CD14-positive monocyte (primary cell): ENCODE results near the gene IL19. TPM values are rescaled to one million over a fixed set of nuclear protein-coding genes. Genes with fewer than 3 reads are reported as not detected.

Source experiments
- DNase-seq, 3 donors: peaks; one replicate each; pipeline ENCODE4 v3.0.0-alpha.2; 2011 to 2022
- H2AFZ ChIP-seq: 2 replicates; pipeline ENCODE4 v1.6.0; 2012; ENCODE audit warnings: mild to moderate bottlenecking, low read depth, low read length, inconsistent platforms; ENCODE audit not compliant: insufficient read depth, poor library complexity, severe bottlenecking
- H3K27ac ChIP-seq, 2 donors: 1 replicate in 1 of 2; 2 replicates in 1 of 2; pipeline ENCODE4 v1.5.1; 2012 to 2013; ENCODE audit warnings: low read length in 2 of 2, control low read depth in 1 of 2, inconsistent platforms in 1 of 2, low read depth in 1 of 2, mild to moderate bottlenecking in 1 of 2
- H3K27me3 ChIP-seq, 2 donors: one replicate each; pipeline versions ENCODE4 v1.6.0 to v1.6.1; 2011 to 2013; ENCODE audit warnings: low read length in 2 of 2; ENCODE audit not compliant: control insufficient read depth in 2 of 2, insufficient read depth in 2 of 2
- H3K36me3 ChIP-seq, 2 donors: replicated peaks in 1 of 2; 1 replicate in 1 of 2; 2 replicates in 1 of 2; pipeline versions ENCODE4 v1.5.1 to v1.6.1; 2012 to 2013; ENCODE audit warnings: low read length in 2 of 2, control low read depth in 1 of 2, inconsistent platforms in 1 of 2, mild to moderate bottlenecking in 1 of 2; ENCODE audit not compliant: insufficient read depth in 2 of 2, control insufficient read depth in 1 of 2
- H3K4me1 ChIP-seq, 2 donors: 1 replicate in 1 of 2; 2 replicates in 1 of 2; pipeline versions ENCODE4 v1.5.1 to v1.6.1; 2012 to 2013; ENCODE audit warnings: low read length in 2 of 2, control low read depth in 1 of 2, inconsistent platforms in 1 of 2, mild to moderate bottlenecking in 1 of 2, moderate library complexity in 1 of 2; ENCODE audit not compliant: insufficient read depth in 2 of 2, control insufficient read depth in 1 of 2
- H3K4me2 ChIP-seq: replicated peaks from 2 replicates; pipeline ENCODE3; 2012; ENCODE audit warnings: low read length, moderate library complexity, mild to moderate bottlenecking; ENCODE audit not compliant: poor library complexity, severe bottlenecking; ENCODE audit errors: extremely low read depth
- H3K4me3 ChIP-seq, 3 experiments: fragments of 200-600 bp in 1 of 3; sonication (generic) in 1 of 3; replicated peaks in 1 of 3; 1 replicate in 2 of 3; 2 replicates in 1 of 3; pipeline ENCODE4 v1.5.1; 2011 to 2013; ENCODE audit warnings: low read length in 3 of 3, mild to moderate bottlenecking in 3 of 3, control low read depth in 2 of 3, low read depth in 2 of 3, inconsistent platforms in 1 of 3, moderate library complexity in 1 of 3
- H3K79me2 ChIP-seq: 2 replicates; pipeline ENCODE4 v1.6.0; 2012; ENCODE audit warnings: mild to moderate bottlenecking, control low read depth, inconsistent platforms, low read length, moderate library complexity; ENCODE audit not compliant: insufficient read depth
- H3K9ac ChIP-seq: 2 replicates; pipeline ENCODE4 v1.6.0; 2017; ENCODE audit warnings: low read length, mild to moderate bottlenecking; ENCODE audit not compliant: insufficient read depth, poor library complexity, severe bottlenecking
- H3K9me3 ChIP-seq, 2 donors: replicated peaks in 1 of 2; 1 replicate in 1 of 2; 2 replicates in 1 of 2; pipeline versions ENCODE4 v1.5.1 to v1.6.1; 2012 to 2013; ENCODE audit warnings: low read length in 2 of 2, control low read depth in 1 of 2; ENCODE audit not compliant: control insufficient read depth in 1 of 2, insufficient read depth in 1 of 2
- H4K20me1 ChIP-seq: 2 replicates; pipeline ENCODE4 v1.6.0; 2012; ENCODE audit warnings: mild to moderate bottlenecking, low read length, control low read depth, moderate library complexity; ENCODE audit not compliant: insufficient read depth
- H3K27ac Mint-ChIP-seq, 7 donors: one replicate each; pipeline ENCODE4 v1.8.0; 2020; ENCODE audit warnings: mild to moderate bottlenecking in 7 of 7, mixed read lengths in 7 of 7, moderate library complexity in 6 of 7, inconsistent platforms in 2 of 7
- H3K27me3 Mint-ChIP-seq, 3 donors: one replicate each; pipeline ENCODE4 v1.8.0; 2021 to 2022; ENCODE audit warnings: low read depth in 3 of 3, mild to moderate bottlenecking in 3 of 3, mixed read lengths in 3 of 3, moderate library complexity in 3 of 3, inconsistent platforms in 1 of 3
- H3K36me3 Mint-ChIP-seq, 2 donors: one replicate each; pipeline ENCODE4 v1.8.0; 2020; ENCODE audit warnings: mixed read lengths in 2 of 2, inconsistent platforms in 1 of 2, mild to moderate bottlenecking in 1 of 2
- H3K4me1 Mint-ChIP-seq: one replicate; pipeline ENCODE4 v1.8.0; 2020; ENCODE audit warnings: mild to moderate bottlenecking, mixed read lengths
- H3K4me3 Mint-ChIP-seq, 2 donors: one replicate each; pipeline ENCODE4 v1.8.0; 2020; ENCODE audit warnings: mild to moderate bottlenecking in 2 of 2, mixed read lengths in 2 of 2, moderate library complexity in 1 of 2
- H3K9me3 Mint-ChIP-seq, 7 donors: one replicate each; pipeline ENCODE4 v1.8.0; 2020 to 2022; ENCODE audit warnings: mixed read lengths in 7 of 7, mild to moderate bottlenecking in 6 of 7, moderate library complexity in 6 of 7, inconsistent platforms in 2 of 7
- WGBS: methylation state at CpG from one replicate; pipeline ENCODE4 v1.1.5; 2013; ENCODE audit warnings: missing lambda C conversion rate; ENCODE audit not compliant: insufficient coverage; 5-methylcytosine and 5-hydroxymethylcytosine counted together
- intact Hi-C, 2 donors: fragments of 100-400 bp; cut with micrococcal nuclease; formaldehyde crosslinking; loops; one replicate each; pipeline versions ENCODE4 v1.15.0 to v1.15.1; 2023
- polyA plus RNA-seq, 3 donors: library from polyadenylated mRNA; depleted of rRNA in 1 of 3; unstranded in 2 of 3; stranded (reverse) in 1 of 3; fragments of 300-500 nt in 2 of 3; fragments of >200 nt in 1 of 3; fragmentation: Illumina TruSeq in 2 of 3; gene quantifications; 1 replicate in 2 of 3; 2 replicates in 1 of 3; pipeline ENCODE4 v1.2.3, GENCODE V29; 2012 to 2021
- TF ChIP-seq, protein P1 (sequence below): fragments of 200-600 bp; IDR thresholded peaks from one replicate; pipeline ENCODE4 v1.8.0; 2022; ENCODE audit warnings: antibody characterized with exemption, mild to moderate bottlenecking

The IL19 gene
- polyA plus RNA-seq, 3 donors: 0.41 TPM; not detected in 2

DNA sequence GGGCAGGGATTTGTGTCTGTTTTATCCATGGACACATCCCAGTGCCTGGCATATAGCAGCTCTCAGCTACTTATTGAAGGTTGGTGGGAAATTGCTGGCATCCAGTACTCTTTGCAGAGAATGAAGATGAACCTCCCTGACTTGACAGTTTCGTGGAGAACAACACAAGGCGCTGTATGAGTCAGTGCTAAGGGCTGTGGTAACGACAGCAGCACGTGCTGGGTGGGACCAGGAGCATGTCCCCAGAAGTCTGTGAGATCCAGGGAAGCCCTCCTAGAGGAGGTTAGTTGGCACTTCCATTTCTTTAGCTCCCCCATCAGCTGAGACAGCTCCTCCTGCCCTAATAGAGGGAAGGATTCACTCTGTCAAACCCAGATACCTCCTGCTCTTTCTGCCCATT lies 25.9 kb upstream of the IL19 start:
- Histone ChIP-seq H3K27me3 (no peaks in the 10 kb centered on the region), H2AFZ (no peak overlapping the region), H3K4me1 (peaks cover 21 to 49% of the 10 kb centered on the region in 2 donors), H3K4me3 (no peak overlapping the region), H4K20me1 (peaks cover 3% of the 10 kb centered on the region), H3K9me3 (no peaks in the 10 kb centered on the region), H3K4me2 (no peak overlapping the region), H3K9ac (no peak overlapping the region), H3K79me2 (no peaks in the 10 kb centered on the region), H3K27ac (no peak overlapping the region), H3K36me3 (no peaks in the 10 kb centered on the region)
- intact Hi-C loops: no loop called here
- Mint-ChIP-seq H3K9me3 (no peaks in the 10 kb centered on the region), H3K4me1 (peaks cover 39% of the 10 kb centered on the region), H3K36me3 (peaks cover 0 to 9% of the 10 kb centered on the region in 2 donors), H3K4me3 (no peak overlapping the region), H3K27ac (peak overlapping the region in 5 of 7 donors; percentile 7 to 82 (median 36)), H3K27me3 (peaks cover 2 to 13% (median 2%) of the 10 kb centered on the region in 3 donors)
- DNase-seq: peak; percentile 51 to 71 (median 68)
- TF ChIP-seq, protein P1, sequence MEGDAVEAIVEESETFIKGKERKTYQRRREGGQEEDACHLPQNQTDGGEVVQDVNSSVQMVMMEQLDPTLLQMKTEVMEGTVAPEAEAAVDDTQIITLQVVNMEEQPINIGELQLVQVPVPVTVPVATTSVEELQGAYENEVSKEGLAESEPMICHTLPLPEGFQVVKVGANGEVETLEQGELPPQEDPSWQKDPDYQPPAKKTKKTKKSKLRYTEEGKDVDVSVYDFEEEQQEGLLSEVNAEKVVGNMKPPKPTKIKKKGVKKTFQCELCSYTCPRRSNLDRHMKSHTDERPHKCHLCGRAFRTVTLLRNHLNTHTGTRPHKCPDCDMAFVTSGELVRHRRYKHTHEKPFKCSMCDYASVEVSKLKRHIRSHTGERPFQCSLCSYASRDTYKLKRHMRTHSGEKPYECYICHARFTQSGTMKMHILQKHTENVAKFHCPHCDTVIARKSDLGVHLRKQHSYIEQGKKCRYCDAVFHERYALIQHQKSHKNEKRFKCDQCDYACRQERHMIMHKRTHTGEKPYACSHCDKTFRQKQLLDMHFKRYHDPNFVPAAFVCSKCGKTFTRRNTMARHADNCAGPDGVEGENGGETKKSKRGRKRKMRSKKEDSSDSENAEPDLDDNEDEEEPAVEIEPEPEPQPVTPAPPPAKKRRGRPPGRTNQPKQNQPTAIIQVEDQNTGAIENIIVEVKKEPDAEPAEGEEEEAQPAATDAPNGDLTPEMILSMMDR: no peak
- WGBS: 40% methylated on average over 1 of the region's 4 CpGs

DNA sequence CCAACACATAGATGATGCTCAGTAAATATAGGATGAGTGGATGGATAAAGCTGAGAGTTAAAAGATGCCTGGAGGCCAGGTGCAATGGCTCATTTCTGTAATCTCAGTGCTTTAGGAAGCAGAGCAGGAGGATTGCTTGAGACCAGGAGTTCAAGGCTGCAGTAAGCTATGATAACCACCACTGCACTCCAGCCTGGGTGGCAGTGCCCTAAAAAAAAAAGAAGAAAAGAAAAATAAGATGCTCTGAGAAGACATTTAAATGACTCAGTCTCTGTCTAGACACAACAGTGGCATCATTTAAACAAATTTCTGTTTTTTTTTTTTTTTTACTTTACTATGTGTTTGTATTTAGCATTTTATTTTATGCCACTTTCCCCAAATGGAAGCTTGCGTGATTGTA lies 25.3 kb upstream of the IL19 start:
- intact Hi-C loops: no loop called here
- Histone ChIP-seq H3K36me3 (no peaks in the 10 kb centered on the region), H3K79me2 (no peaks in the 10 kb centered on the region), H2AFZ (no peak overlapping the region), H3K4me2 (no peak overlapping the region), H3K9me3 (no peaks in the 10 kb centered on the region), H3K9ac (no peak overlapping the region), H3K27ac (no peak overlapping the region), H3K4me1 (peaks cover 18 to 46% of the 10 kb centered on the region in 2 donors), H3K27me3 (no peaks in the 10 kb centered on the region), H4K20me1 (no peaks in the 10 kb centered on the region), H3K4me3 (no peak overlapping the region)
- H3K9me3 Mint-ChIP-seq: no peaks in the 10 kb centered on the region
- peak in 1 of 3 donors; percentile 40 for DNase-seq
- no CpG with 5 or more reads among the region's 1 CpG for WGBS
- H3K4me1 Mint-ChIP-seq: peaks cover 37% of the 10 kb centered on the region
- H3K4me3 Mint-ChIP-seq: no peak overlapping the region
- peaks cover 2 to 11% (median 2%) of the 10 kb centered on the region in 3 donors for H3K27me3 Mint-ChIP-seq
- peaks cover 0 to 9% of the 10 kb centered on the region in 2 donors for H3K36me3 Mint-ChIP-seq
- H3K27ac Mint-ChIP-seq: peak overlapping the region in 2 of 7 donors; percentile 35 to 36
- TF ChIP-seq, protein P1: no peak
